GM12875 (cell line): ENCODE measurements around the gene TRIM39.

Experiments
- H3K4me3 ChIP-seq: one replicate; pipeline ENCODE4 v1.5.1; 2011; ENCODE audit warnings: low read depth, low read length, control low read depth
- TF ChIP-seq, protein P1 (sequence below): IDR thresholded peaks from 2 replicates; pipeline ENCODE4 v1.5.1; 2011; ENCODE audit warnings: low read depth, mild to moderate bottlenecking, control low read depth, inconsistent platforms, low read length, moderate library complexity, borderline replicate concordance; ENCODE audit not compliant: insufficient read depth

The TRIM39 gene

DNA sequence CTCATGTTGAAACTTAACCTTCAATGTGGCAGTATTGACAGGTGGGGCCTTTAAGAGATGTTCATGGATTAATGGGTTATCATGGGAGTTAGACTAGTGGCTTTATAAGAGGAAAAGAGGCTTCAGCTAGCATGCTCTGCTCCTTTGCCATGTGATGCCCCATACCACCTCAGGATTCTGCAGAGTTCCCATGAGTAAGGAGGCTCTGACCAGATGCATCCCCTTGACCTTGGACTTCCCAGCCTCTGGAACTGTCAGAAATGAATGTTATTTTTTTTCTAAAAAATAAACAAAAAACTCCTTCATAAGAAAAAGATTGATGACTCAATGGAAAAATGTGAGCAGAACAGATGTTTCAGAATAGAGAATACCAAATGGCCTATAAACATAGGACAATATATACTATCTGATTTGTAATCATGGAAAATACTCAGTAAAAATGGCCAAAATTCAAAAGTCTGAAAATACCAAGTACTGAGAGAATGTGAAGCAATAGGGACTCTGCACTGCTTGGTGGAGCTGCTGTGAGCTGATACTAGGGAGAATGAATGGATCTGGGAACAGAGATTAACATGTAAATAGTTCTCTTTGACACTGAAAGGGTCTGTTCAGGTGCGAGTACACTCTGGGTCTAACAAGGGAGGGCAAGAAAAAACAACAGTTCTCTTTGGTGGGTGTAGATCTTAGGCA, 7.4 kb upstream of the TRIM39 start:
- TF ChIP-seq, protein P1, sequence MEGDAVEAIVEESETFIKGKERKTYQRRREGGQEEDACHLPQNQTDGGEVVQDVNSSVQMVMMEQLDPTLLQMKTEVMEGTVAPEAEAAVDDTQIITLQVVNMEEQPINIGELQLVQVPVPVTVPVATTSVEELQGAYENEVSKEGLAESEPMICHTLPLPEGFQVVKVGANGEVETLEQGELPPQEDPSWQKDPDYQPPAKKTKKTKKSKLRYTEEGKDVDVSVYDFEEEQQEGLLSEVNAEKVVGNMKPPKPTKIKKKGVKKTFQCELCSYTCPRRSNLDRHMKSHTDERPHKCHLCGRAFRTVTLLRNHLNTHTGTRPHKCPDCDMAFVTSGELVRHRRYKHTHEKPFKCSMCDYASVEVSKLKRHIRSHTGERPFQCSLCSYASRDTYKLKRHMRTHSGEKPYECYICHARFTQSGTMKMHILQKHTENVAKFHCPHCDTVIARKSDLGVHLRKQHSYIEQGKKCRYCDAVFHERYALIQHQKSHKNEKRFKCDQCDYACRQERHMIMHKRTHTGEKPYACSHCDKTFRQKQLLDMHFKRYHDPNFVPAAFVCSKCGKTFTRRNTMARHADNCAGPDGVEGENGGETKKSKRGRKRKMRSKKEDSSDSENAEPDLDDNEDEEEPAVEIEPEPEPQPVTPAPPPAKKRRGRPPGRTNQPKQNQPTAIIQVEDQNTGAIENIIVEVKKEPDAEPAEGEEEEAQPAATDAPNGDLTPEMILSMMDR: no peak
- no peak overlapping the region for H3K4me3 ChIP-seq

DNA sequence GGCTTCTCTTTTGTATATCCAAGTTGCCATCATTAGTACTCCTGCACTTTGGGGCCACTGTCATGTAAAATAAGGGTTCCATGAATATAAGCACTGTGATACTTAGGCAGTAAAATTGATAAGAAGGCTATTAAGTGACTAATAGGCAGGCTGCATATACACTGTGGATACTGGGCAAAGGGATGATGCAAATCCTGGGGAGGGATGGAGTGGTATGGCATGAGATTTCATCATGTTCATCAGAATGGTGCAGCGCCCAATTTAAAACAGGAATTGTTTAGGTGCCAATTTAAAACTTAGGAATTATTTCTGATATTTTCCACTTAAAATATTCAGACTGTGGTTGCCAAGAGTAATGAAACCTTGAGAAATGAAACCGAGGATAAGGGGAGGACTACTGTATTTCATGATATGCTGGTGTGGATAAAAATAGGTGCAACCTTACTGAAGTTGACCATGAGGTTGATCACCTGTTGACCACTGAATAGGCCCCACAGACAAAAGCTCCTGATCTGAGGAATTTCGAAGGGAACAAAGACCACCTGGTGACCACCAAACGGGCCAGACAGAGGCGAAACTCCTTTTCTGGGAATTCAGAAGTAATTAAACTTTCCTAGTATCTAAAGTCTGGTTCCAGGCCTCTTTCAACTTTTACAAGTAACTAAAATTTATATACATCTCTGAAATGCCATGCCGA, 4.9 kb upstream of the TRIM39 start:
- TF ChIP-seq, protein P1: no peak
- no peak overlapping the region for H3K4me3 ChIP-seq

DNA sequence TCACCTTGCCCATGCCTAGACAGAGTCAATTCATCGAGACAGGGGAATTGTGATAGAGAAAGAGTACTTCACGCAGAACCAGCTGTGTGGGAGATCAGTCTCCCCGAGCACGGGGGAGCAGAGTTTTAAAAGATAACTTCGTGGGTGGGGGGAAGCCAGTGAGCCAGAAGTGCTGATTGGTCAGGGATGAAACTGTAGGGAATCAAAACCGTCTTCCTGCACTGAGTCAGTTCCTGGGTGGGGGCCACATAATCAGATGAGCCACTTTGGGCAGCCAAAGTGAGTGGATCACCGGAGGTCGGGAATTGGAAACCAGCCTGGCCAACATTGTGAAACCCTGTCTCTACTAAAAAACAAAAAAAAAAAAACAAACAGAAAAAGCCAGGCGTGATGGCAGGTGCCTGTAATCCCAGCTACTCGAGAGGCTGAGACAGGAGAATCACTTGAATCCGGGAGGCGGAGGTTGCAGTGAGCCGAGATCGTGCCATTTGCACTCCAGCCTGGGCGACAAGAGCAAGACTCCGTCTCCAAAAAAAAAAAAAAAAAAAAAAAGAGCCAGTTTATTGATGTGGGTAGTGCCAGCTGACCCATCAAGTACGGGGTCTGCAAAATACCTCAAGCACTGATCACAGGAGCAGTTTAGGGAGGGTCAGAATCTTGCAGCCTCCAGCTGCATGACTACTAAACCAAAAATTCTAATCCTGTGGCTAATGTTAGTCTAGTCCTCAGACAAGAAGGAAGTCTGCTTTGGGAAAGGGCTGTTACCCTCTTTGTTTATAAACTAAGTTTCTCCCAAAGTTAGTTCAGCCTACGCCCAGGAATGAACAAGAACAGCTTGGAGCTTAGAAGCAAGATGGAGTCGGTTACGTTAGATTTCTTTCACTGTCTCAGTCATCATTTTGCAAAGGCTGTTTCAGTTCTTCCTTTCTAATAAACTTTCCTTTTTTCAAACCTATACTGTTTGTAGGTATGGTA, 3.9 kb upstream of the TRIM39 start:
- TF ChIP-seq, protein P1: no peak
- H3K4me3 ChIP-seq: no peak overlapping the region

DNA sequence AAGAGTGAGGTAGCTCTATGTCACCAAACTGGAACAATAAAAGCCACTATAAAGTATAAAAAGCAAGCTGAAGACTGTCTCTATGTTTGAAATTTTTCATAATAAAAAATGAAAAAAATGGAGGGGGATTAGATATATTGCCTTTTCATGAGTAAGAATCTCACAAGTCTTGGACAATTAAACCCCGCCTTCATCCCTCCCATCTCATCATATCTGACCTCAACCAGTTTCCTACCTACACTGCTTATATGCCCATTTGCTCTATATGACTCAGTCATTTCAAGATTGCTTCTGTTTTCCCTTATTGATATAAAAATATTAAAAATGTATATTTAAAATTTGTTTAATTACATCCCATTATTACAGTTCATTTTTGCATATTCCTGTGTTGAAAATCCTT, 2.9 kb upstream of the TRIM39 start:
- TF ChIP-seq, protein P1: no peak
- H3K4me3 ChIP-seq: no peak overlapping the region

DNA sequence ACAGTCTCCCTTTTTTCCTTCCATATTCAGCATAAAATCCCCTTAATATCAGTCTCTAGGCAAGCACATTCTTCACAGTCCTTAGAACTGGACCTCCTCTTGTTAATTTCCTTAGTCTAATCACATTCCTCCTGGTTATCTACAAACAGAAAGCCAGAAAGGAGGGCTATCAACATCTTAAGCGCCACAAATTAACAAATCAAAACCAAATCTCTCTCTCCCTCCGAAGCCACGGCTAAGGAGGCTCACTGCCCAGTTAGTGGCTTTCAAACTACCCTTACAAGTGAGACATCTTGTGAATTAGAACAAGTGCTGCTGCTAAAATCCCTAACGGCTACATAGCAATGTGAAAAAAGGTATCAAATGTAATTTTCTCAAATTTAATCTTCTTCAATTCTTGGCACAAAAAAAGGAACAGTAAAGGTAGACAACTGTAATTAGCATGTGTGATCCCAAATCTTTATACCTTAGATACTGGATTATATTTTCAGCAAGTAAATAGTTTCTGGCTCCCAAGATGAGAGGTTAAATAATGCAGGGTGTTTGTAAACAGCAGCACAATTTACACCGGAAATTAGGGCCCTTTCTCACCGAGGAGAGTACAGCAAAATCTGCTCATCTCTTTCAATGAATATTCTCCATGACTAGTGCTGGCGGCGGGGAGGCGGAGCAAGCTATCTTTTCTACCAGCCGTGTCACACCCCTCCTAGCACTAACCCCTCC, 1.4 kb upstream of the TRIM39 start:
- TF ChIP-seq, protein P1: no peak
- H3K4me3 ChIP-seq: peak overlapping the region; percentile 62

DNA sequence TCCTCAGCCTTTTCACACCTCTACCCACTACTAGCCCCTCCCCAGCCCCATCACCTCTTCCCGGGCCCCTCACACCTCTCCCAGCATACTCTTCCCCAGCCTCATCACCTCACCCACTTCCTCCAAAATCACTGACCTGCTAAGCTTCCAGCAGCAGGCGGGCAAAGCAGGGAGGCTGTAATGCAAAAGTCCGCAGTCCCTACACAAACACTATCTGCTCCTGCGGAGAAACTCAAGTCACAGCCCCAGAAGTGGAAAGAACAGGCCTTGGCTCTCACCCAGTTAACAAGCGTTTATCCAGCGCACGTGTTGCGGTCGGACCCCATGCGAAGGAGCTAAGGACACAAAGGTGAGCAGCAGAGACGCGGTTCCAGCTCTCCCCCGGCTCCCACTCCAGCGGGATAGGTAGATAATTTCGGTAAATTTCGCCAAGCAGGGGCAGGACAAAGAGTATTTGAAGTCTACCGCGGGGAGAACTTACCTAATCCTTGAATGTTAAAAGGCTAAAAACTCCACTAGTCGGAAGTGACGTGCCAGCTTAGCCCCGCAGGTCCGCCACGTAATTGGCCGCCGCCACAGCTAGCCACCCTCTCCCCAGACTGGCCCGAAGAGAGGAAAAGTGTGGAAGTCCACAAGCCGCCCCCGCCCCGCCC, 728 bp upstream of the TRIM39 start:
- TF ChIP-seq, protein P1: no peak
- peak overlapping the region; percentile 62 for H3K4me3 ChIP-seq
